Skin epidermis (tissue), 12 donors: ENCODE results near the gene SLC24A3.

Source experiments
- H3K27ac ChIP-seq, 21 experiments: fragments of 200-600 bp; sonication (generic) in 11 of 21; one replicate each; pipeline ENCODE4 v1.5.0; 2020; ENCODE audit warnings: mild to moderate bottlenecking in 3 of 21, inconsistent platforms in 2 of 21, moderate library complexity in 2 of 21
- H3K4me3 ChIP-seq, 7 experiments: fragments of 200-600 bp; sonication (generic) in 2 of 7; one replicate each; pipeline ENCODE4 v1.5.0; 2020; ENCODE audit warnings: inconsistent platforms in 2 of 7, mild to moderate bottlenecking in 2 of 7, moderate library complexity in 1 of 7

SLC24A3 gene

GRCh38 chr20:19330038-19330437 lies 117.6 kb downstream of the SLC24A3 start:
- H3K27ac ChIP-seq: no peak overlapping the region
- no peak overlapping the region for H3K4me3 ChIP-seq

DNA sequence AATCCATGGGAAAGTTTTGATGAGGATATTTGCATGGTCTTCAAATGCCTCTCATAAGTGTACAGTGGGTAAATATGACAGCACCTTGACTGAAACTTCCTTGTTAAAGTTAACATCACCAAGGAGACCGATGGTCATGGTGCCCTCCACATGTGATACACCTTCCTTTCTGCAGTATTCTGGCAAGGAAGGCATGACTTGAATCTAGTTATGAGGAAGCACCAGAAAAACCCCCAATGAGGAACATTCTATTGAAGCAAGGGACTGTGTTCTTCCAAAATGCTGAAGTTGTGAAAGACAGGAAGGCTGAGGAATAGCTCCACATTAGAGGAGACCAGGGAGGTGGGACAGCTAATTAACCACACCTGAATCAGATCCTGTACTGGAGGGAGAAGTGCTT lies 118.3 kb downstream of the SLC24A3 start:
- H3K27ac ChIP-seq: no peak overlapping the region
- no peak overlapping the region for H3K4me3 ChIP-seq

DNA sequence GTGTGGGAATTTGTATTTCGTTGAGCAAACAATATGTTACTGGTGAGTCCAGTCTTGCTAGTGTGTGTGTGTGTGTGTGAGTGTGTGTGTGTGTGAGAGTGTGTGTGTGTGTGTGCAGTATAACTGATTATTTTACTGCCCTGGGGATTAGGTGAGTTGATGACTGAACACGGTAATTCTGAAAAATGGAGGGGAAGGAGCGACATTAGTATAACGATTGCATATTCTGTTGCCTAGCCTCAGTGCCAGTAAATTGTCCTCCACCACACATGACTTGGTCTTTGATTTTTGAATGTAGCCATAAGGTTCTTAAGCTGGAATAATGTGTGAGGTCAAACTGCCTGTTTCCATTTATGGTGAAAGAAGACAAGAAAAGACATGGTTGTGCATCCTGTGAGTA lies 121.1 kb downstream of the SLC24A3 start:
- H3K4me3 ChIP-seq: no peak overlapping the region
- no peak overlapping the region for H3K27ac ChIP-seq

- H3K27ac ChIP-seq: no peak overlapping the region
- no peak overlapping the region for H3K4me3 ChIP-seq
Observed at GRCh38 chr20:19335341-19335740, 122.9 kb downstream of the SLC24A3 start.

DNA sequence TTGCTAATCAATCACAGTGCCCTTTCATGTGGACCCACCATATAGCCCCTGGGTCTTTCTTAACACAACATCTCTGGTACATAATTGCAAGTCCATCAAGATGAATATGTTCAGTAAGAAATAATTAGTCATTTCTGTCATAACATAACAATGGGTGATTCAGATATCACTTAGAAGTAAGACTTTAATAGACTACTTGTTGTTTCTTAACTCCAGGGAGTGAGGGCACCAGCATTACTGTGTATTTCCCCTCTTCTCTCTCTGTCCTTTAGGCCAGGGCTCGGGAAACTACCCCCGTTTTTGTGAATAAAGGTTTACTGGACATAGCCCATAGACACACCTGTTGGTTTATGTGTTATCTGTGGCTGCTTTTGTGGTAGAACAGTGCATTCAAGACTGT lies 123.5 kb downstream of the SLC24A3 start:
- Histone ChIP-seq H3K4me3 (no peak overlapping the region), H3K27ac (peak overlapping the region in 5 of 21 experiments; percentile 32 to 72 (median 57))

GRCh38 chr20:19336631-19337030 lies 124.2 kb downstream of the SLC24A3 start:
- H3K27ac ChIP-seq: peak overlapping the region in 4 of 21 experiments; percentile 24 to 62 (median 38)

DNA sequence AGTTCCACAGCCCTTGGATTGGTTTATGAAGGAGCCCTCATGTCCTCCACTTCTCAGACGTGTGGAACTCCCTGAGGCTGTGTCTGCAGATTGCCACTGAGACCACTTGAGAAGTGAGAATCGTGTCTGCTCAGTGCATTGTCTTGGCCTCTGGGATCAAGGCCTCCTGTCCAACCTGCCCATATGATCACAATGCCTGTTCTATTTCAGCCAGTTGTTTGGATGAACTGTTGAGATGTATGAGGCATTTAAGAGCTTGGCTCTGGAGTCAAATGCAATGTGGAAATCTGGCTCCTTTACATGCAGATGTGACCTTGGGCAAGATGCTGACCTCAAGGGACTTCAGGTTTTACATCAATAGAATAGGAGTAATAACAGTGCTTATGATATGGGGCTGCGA lies 125.9 kb downstream of the SLC24A3 start:
- H3K27ac ChIP-seq: no peak overlapping the region
- no peak overlapping the region for H3K4me3 ChIP-seq

More at GRCh38 chr20:19336631-19337030, 124.2 kb downstream of the SLC24A3 start:
- H3K4me3 ChIP-seq: no peak overlapping the region

- no peak overlapping the region for H3K27ac ChIP-seq
- no peak overlapping the region for H3K4me3 ChIP-seq
Observed at GRCh38 chr20:19338960-19339359, 126.5 kb downstream of the SLC24A3 start.

GRCh38 chr20:19341348-19342053 lies 129.1 kb downstream of the SLC24A3 start:
- Histone ChIP-seq H3K4me3 (no peak overlapping the region), H3K27ac (no peak overlapping the region)

- Histone ChIP-seq H3K4me3 (no peak overlapping the region), H3K27ac (no peak overlapping the region)
Observed at GRCh38 chr20:19344341-19344740, 131.9 kb downstream of the SLC24A3 start.

DNA sequence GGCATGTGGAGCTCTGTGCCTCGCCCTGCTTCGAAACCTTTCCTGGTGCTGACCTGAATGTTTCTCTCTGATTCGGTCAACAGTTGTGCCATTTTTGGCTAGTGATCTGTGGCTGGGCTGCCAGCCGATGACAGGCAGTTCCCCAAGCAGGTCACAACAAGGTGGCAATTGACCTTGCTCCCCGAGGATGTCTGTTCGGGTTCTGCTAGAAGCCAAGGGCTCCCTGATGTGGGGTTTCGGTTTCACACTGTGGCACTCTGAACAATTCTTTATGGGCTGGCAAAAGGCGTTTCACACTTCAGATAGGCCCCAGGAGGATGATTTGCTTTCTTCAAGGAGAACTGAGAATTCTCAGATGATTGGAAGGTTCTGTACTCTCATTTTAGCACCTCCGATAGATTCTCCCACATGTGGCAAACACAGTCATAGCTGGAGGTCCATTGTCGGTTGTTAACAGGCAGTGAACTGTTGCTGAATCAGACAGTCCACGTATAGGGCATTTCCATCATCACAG lies 135.6 kb downstream of the SLC24A3 start:
- Histone ChIP-seq H3K27ac (no peak overlapping the region), H3K4me3 (no peak overlapping the region)

DNA sequence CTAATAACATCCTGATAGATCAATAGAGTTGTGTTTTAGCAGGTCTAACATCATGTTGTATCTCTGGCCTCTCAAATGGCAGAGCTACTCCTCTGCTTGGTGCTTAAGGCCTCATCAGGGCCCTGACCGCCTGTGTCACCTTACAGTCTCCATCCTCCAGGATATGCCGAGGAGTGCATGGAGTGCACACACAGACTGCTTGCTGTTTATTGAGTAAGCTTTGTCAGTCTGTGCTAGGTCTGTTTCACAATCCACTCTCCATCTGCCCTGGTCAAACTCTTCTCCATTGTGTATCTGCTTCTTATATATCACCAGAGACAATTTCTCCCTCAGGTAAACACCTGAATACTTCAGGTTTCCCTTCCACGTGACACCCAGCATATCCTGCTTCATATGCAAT lies 136.1 kb downstream of the SLC24A3 start:
- no peak overlapping the region for H3K4me3 ChIP-seq
- H3K27ac ChIP-seq: no peak overlapping the region

DNA sequence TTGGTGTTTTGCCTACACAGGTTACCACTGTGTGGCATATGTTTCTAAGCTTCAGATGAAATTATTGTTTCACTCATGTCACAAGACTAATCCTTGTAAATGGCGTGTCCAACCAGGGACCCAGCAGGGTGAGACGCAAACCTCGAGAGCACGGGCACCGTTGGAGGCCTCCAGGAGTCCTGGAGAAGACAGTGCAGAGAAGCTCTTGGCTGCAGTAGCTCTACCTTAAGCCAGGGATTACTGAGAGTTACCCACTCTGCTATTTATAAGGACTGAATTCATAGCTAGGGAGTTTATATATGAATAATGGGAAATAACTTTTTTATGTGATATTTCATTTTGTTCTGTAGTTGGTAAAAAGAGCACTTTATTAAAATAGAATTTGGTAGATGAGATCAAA lies 137.4 kb downstream of the SLC24A3 start:
- no peak overlapping the region for H3K4me3 ChIP-seq
- H3K27ac ChIP-seq: no peak overlapping the region

DNA sequence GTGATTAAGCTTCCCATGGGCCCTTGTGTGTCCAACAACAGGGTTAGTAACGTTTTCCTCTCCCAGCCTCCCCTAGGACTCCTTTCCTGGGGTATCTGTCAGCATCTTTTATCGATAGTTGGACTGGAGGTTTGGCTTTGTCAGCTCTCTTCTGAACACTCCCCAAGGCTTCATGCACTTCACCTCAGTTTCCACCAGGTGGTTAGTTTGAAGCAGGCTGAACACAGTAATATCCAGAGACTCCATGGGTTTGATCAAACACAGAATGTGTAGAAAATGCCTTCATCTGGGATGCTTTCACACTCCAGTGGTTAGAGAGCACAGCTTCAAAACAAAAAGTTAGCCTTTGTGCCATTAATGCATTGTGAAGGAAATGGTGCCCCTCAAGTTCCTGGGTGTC lies 139.1 kb downstream of the SLC24A3 start:
- H3K27ac ChIP-seq: no peak overlapping the region
- no peak overlapping the region for H3K4me3 ChIP-seq

DNA sequence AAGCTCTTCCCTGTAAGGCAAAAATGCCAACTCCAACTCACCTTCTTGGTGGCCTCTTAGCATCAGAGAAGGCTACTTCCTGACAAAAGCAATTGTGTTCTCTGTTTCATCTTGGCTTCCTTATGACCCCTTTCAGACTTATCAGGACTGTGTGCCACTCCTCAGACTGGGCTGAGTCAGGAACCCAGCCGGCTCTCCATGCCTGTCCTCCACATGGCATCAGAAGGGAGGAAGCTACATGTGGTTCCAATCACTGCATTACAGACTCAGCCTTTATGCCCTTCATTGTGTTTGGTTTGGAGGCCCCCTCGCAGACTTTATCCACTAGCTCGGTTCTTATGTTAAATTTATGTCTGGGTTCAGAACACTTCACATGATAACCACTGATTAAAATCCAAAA lies 142.5 kb downstream of the SLC24A3 start:
- no peak overlapping the region for H3K27ac ChIP-seq

GRCh38 chr20:19361790-19362189 lies 149.3 kb downstream of the SLC24A3 start:
- H3K27ac ChIP-seq: no peak overlapping the region
- H3K4me3 ChIP-seq: no peak overlapping the region

More for the DNA sequence above, 142.5 kb downstream of the SLC24A3 start:
- no peak overlapping the region for H3K4me3 ChIP-seq

- H3K4me3 ChIP-seq: no peak overlapping the region
- no peak overlapping the region for H3K27ac ChIP-seq
Observed at GRCh38 chr20:19363476-19363875, 151.0 kb downstream of the SLC24A3 start.

DNA sequence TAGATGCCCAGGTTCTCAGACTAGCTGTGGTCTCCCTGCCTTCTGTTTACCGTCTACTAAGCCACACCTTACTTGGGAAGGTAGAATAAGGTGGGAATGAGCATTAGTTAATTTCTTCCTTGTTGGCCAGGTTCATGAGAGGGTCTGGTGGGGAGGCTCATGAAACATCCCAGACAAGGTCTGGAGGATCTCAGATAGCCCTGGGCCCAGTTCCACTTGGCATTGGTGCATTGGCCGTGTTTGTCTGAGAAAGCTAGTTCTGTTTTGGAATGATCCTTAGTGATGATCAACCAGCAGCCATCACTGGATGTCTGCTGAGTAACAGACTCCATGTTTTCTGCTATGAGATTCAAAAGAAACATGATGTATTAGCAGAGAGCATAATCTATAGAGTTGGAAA lies 155.1 kb downstream of the SLC24A3 start:
- Histone ChIP-seq H3K4me3 (no peak overlapping the region), H3K27ac (no peak overlapping the region)

- Histone ChIP-seq H3K27ac (no peak overlapping the region), H3K4me3 (no peak overlapping the region)
Observed at GRCh38 chr20:19368351-19368750, 155.9 kb downstream of the SLC24A3 start.

GRCh38 chr20:19370076-19371075 lies 157.9 kb downstream of the SLC24A3 start:
- Histone ChIP-seq H3K4me3 (no peak overlapping the region), H3K27ac (no peak overlapping the region)

DNA sequence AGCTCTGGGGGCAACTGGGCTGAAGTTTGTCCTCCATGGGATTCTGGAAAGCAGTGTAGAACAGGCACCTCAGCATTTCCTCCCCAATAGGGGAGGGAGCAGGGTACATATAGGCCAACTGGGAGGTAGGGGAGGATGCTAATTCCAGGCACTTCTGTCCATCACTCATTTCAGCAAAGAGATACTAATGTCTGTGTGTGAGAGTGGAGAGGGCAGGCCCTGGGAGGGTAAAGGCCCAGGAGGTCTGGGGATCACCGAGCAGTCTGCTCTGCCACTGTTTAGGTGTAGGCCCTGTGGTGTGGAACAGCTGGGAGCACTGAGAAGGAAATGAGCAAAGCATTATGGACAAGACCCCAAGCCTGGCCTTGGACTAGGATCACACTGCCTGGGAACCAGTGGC lies 158.7 kb downstream of the SLC24A3 start:
- Histone ChIP-seq H3K4me3 (no peak overlapping the region), H3K27ac (no peak overlapping the region)
